CD14-positive monocyte (primary cell): Measurements from ENCODE around the gene BPIFB1. TPM values are rescaled to one million over a fixed set of nuclear protein-coding genes. Genes with fewer than 3 reads are reported as not detected.

Source experiments
- DNase-seq, 3 donors: peaks; one replicate each; pipeline ENCODE4 v3.0.0-alpha.2; 2011 to 2022
- H2AFZ ChIP-seq: 2 replicates; pipeline ENCODE4 v1.6.0; 2012; ENCODE audit warnings: mild to moderate bottlenecking, low read depth, low read length, inconsistent platforms; ENCODE audit not compliant: insufficient read depth, poor library complexity, severe bottlenecking
- H3K27ac ChIP-seq, 2 donors: 1 replicate in 1 of 2; 2 replicates in 1 of 2; pipeline ENCODE4 v1.5.1; 2012 to 2013; ENCODE audit warnings: low read length in 2 of 2, control low read depth in 1 of 2, inconsistent platforms in 1 of 2, low read depth in 1 of 2, mild to moderate bottlenecking in 1 of 2
- H3K27me3 ChIP-seq, 2 donors: one replicate each; pipeline versions ENCODE4 v1.6.0 to v1.6.1; 2011 to 2013; ENCODE audit warnings: low read length in 2 of 2; ENCODE audit not compliant: control insufficient read depth in 2 of 2, insufficient read depth in 2 of 2
- H3K36me3 ChIP-seq, 2 donors: replicated peaks in 1 of 2; 1 replicate in 1 of 2; 2 replicates in 1 of 2; pipeline versions ENCODE4 v1.5.1 to v1.6.1; 2012 to 2013; ENCODE audit warnings: low read length in 2 of 2, control low read depth in 1 of 2, inconsistent platforms in 1 of 2, mild to moderate bottlenecking in 1 of 2; ENCODE audit not compliant: insufficient read depth in 2 of 2, control insufficient read depth in 1 of 2
- H3K4me1 ChIP-seq, 2 donors: 1 replicate in 1 of 2; 2 replicates in 1 of 2; pipeline versions ENCODE4 v1.5.1 to v1.6.1; 2012 to 2013; ENCODE audit warnings: low read length in 2 of 2, control low read depth in 1 of 2, inconsistent platforms in 1 of 2, mild to moderate bottlenecking in 1 of 2, moderate library complexity in 1 of 2; ENCODE audit not compliant: insufficient read depth in 2 of 2, control insufficient read depth in 1 of 2
- H3K4me2 ChIP-seq: replicated peaks from 2 replicates; pipeline ENCODE3; 2012; ENCODE audit warnings: low read length, moderate library complexity, mild to moderate bottlenecking; ENCODE audit not compliant: poor library complexity, severe bottlenecking; ENCODE audit errors: extremely low read depth
- H3K4me3 ChIP-seq, 3 experiments: fragments of 200-600 bp in 1 of 3; sonication (generic) in 1 of 3; replicated peaks in 1 of 3; 1 replicate in 2 of 3; 2 replicates in 1 of 3; pipeline ENCODE4 v1.5.1; 2011 to 2013; ENCODE audit warnings: low read length in 3 of 3, mild to moderate bottlenecking in 3 of 3, control low read depth in 2 of 3, low read depth in 2 of 3, inconsistent platforms in 1 of 3, moderate library complexity in 1 of 3
- H3K79me2 ChIP-seq: 2 replicates; pipeline ENCODE4 v1.6.0; 2012; ENCODE audit warnings: mild to moderate bottlenecking, control low read depth, inconsistent platforms, low read length, moderate library complexity; ENCODE audit not compliant: insufficient read depth
- H3K9ac ChIP-seq: 2 replicates; pipeline ENCODE4 v1.6.0; 2017; ENCODE audit warnings: low read length, mild to moderate bottlenecking; ENCODE audit not compliant: insufficient read depth, poor library complexity, severe bottlenecking
- H3K9me3 ChIP-seq, 2 donors: replicated peaks in 1 of 2; 1 replicate in 1 of 2; 2 replicates in 1 of 2; pipeline versions ENCODE4 v1.5.1 to v1.6.1; 2012 to 2013; ENCODE audit warnings: low read length in 2 of 2, control low read depth in 1 of 2; ENCODE audit not compliant: control insufficient read depth in 1 of 2, insufficient read depth in 1 of 2
- H4K20me1 ChIP-seq: 2 replicates; pipeline ENCODE4 v1.6.0; 2012; ENCODE audit warnings: mild to moderate bottlenecking, low read length, control low read depth, moderate library complexity; ENCODE audit not compliant: insufficient read depth
- H3K27ac Mint-ChIP-seq, 7 donors: one replicate each; pipeline ENCODE4 v1.8.0; 2020; ENCODE audit warnings: mild to moderate bottlenecking in 7 of 7, mixed read lengths in 7 of 7, moderate library complexity in 6 of 7, inconsistent platforms in 2 of 7
- H3K27me3 Mint-ChIP-seq, 3 donors: one replicate each; pipeline ENCODE4 v1.8.0; 2021 to 2022; ENCODE audit warnings: low read depth in 3 of 3, mild to moderate bottlenecking in 3 of 3, mixed read lengths in 3 of 3, moderate library complexity in 3 of 3, inconsistent platforms in 1 of 3
- H3K36me3 Mint-ChIP-seq, 2 donors: one replicate each; pipeline ENCODE4 v1.8.0; 2020; ENCODE audit warnings: mixed read lengths in 2 of 2, inconsistent platforms in 1 of 2, mild to moderate bottlenecking in 1 of 2
- H3K4me1 Mint-ChIP-seq: one replicate; pipeline ENCODE4 v1.8.0; 2020; ENCODE audit warnings: mild to moderate bottlenecking, mixed read lengths
- H3K4me3 Mint-ChIP-seq, 2 donors: one replicate each; pipeline ENCODE4 v1.8.0; 2020; ENCODE audit warnings: mild to moderate bottlenecking in 2 of 2, mixed read lengths in 2 of 2, moderate library complexity in 1 of 2
- H3K9me3 Mint-ChIP-seq, 7 donors: one replicate each; pipeline ENCODE4 v1.8.0; 2020 to 2022; ENCODE audit warnings: mixed read lengths in 7 of 7, mild to moderate bottlenecking in 6 of 7, moderate library complexity in 6 of 7, inconsistent platforms in 2 of 7
- CTCF ChIP-seq: fragments of 200-600 bp; IDR thresholded peaks from one replicate; pipeline ENCODE4 v1.8.0; 2022; ENCODE audit warnings: antibody characterized with exemption, mild to moderate bottlenecking
- WGBS: methylation state at CpG from one replicate; pipeline ENCODE4 v1.1.5; 2013; ENCODE audit warnings: missing lambda C conversion rate; ENCODE audit not compliant: insufficient coverage; 5-methylcytosine and 5-hydroxymethylcytosine counted together
- intact Hi-C, 2 donors: fragments of 100-400 bp; cut with micrococcal nuclease; formaldehyde crosslinking; loops; one replicate each; pipeline versions ENCODE4 v1.15.0 to v1.15.1; 2023
- polyA plus RNA-seq, 3 donors: library from polyadenylated mRNA; depleted of rRNA in 1 of 3; unstranded in 2 of 3; stranded (reverse) in 1 of 3; fragments of 300-500 nt in 2 of 3; fragments of >200 nt in 1 of 3; fragmentation: Illumina TruSeq in 2 of 3; gene quantifications; 1 replicate in 2 of 3; 2 replicates in 1 of 3; pipeline ENCODE4 v1.2.3, GENCODE V29; 2012 to 2021

Gene BPIFB1
- polyA plus RNA-seq, 3 donors, result not detected

GRCh38 chr20:33317424-33318095, 34.5 kb downstream of the BPIFB1 start:
- Mint-ChIP-seq H3K36me3 (no peaks in the 10 kb centered on the region), H3K4me1 (no peaks in the 10 kb centered on the region), H3K4me3 (no peak overlapping the region), H3K9me3 (peaks cover 0 to 1% (median 0%) of the 10 kb centered on the region in 7 donors), H3K27me3 (peaks cover 0 to 5% (median 2%) of the 10 kb centered on the region in 3 donors), H3K27ac (no peak overlapping the region)
- H3K36me3 ChIP-seq, result no peaks in the 10 kb centered on the region
- H3K9ac ChIP-seq, result no peak overlapping the region
- 91% methylated on average over 13 of the region's 14 CpGs for WGBS
- H3K4me1 ChIP-seq, result no peaks in the 10 kb centered on the region
- no peaks in the 10 kb centered on the region for H3K79me2 ChIP-seq
- H3K4me3 ChIP-seq, result no peak overlapping the region
- H3K27me3 ChIP-seq, result no peaks in the 10 kb centered on the region
- no peak for TF ChIP-seq CTCF
- no peak overlapping the region for H2AFZ ChIP-seq
- DNase-seq, result no peak
- intact Hi-C loops, result no loop called here
- H4K20me1 ChIP-seq, result no peaks in the 10 kb centered on the region
- no peaks in the 10 kb centered on the region for H3K9me3 ChIP-seq
- H3K4me2 ChIP-seq, result no peak overlapping the region
- no peak overlapping the region for H3K27ac ChIP-seq

- H3K27me3 ChIP-seq, result no peaks in the 10 kb centered on the region
These were observed 35.0 kb downstream of the BPIFB1 start for GRCh38 chr20:33318096-33318429.

More at GRCh38 chr20:33318096-33318429, 35.0 kb downstream of the BPIFB1 start:
- 63% methylated on average over 5 of the region's 5 CpGs for WGBS
- H3K27ac Mint-ChIP-seq, result no peak overlapping the region
- no peaks in the 10 kb centered on the region for H3K36me3 ChIP-seq
- H3K27me3 Mint-ChIP-seq, result peaks cover 0 to 5% (median 2%) of the 10 kb centered on the region in 3 donors
- H3K4me2 ChIP-seq, result no peak overlapping the region
- H3K4me1 Mint-ChIP-seq, result no peaks in the 10 kb centered on the region
- no peak overlapping the region for H3K27ac ChIP-seq
- H3K4me3 Mint-ChIP-seq, result no peak overlapping the region
- no peaks in the 10 kb centered on the region for H3K9me3 ChIP-seq
- H3K4me1 ChIP-seq, result no peaks in the 10 kb centered on the region
- H3K79me2 ChIP-seq, result no peaks in the 10 kb centered on the region
- no peak for DNase-seq
- H4K20me1 ChIP-seq, result no peaks in the 10 kb centered on the region
- H3K36me3 Mint-ChIP-seq, result no peaks in the 10 kb centered on the region
- no peak overlapping the region for H3K4me3 ChIP-seq
- no peak overlapping the region for H2AFZ ChIP-seq
- intact Hi-C loops, result no loop called here
- TF ChIP-seq CTCF, result no peak
- peaks cover 0 to 1% (median 0%) of the 10 kb centered on the region in 7 donors for H3K9me3 Mint-ChIP-seq
- H3K9ac ChIP-seq, result no peak overlapping the region
